Neural progenitor cell (in vitro differentiated cells): ENCODE measurements around the gene TMEM62. TPM values are rescaled to one million over a fixed set of nuclear protein-coding genes. Genes with fewer than 3 reads are reported as not detected.

Experiments used
- DNase-seq: peaks from one replicate; pipeline ENCODE4 v3.0.0-alpha.2; 2016; ENCODE audit warnings: low spot score
- H2AFZ ChIP-seq: fragments of 200-600 bp; sonication (generic); replicated peaks from 2 replicates; pipeline ENCODE4 v1.6.1; 2016; ENCODE audit warnings: antibody characterized with exemption
- H3F3A ChIP-seq: fragments of 200-600 bp; sonication (generic); 2 replicates; pipeline ENCODE4 v1.6.1; 2016; ENCODE audit warnings: antibody characterized with exemption, low read depth
- H3K27ac ChIP-seq: fragments of 200-600 bp; sonication (generic); 2 replicates; pipeline ENCODE4 v1.5.1; 2016; ENCODE audit warnings: mild to moderate bottlenecking
- H3K27me3 ChIP-seq: fragments of 200-600 bp; sonication (generic); 2 replicates; pipeline ENCODE4 v1.6.1; 2016; ENCODE audit warnings: mild to moderate bottlenecking, moderate library complexity
- H3K36me3 ChIP-seq: fragments of 200-600 bp; sonication (generic); 2 replicates; pipeline ENCODE4 v1.5.1; 2016
- H3K4me1 ChIP-seq: fragments of 200-600 bp; sonication (generic); 2 replicates; pipeline ENCODE4 v1.6.1; 2016; ENCODE audit warnings: mixed run types
- H3K4me2 ChIP-seq: fragments of 200-600 bp; sonication (generic); 2 replicates; pipeline ENCODE4 v1.6.1; 2016
- H3K4me3 ChIP-seq: fragments of 200-600 bp; sonication (generic); 2 replicates; pipeline ENCODE4 v1.5.1; 2016
- H3K79me2 ChIP-seq: fragments of 200-600 bp; sonication (generic); 2 replicates; pipeline ENCODE4 v1.6.1; 2016; ENCODE audit warnings: low read depth
- H3K9ac ChIP-seq: fragments of 200-600 bp; sonication (generic); 2 replicates; pipeline ENCODE4 v1.6.1; 2016
- H3K9me3 ChIP-seq: fragments of 200-600 bp; sonication (generic); 2 replicates; pipeline ENCODE4 v1.5.1; 2016; ENCODE audit warnings: low read depth
- H4K20me1 ChIP-seq: fragments of 200-600 bp; sonication (generic); 2 replicates; pipeline ENCODE4 v1.6.1; 2016; ENCODE audit warnings: low read depth
- H3K27ac Mint-ChIP-seq: 3 replicates; pipeline ENCODE4 v1.8.0; 2021; ENCODE audit warnings: mixed read lengths
- H3K27me3 Mint-ChIP-seq: 2 replicates; pipeline ENCODE4 v1.8.0; 2022; ENCODE audit warnings: low read depth, mild to moderate bottlenecking, inconsistent platforms, moderate library complexity, mixed read lengths; ENCODE audit not compliant: insufficient read depth
- H3K36me3 Mint-ChIP-seq: 3 replicates; pipeline ENCODE4 v1.8.0; 2021; ENCODE audit warnings: mixed read lengths
- H3K4me1 Mint-ChIP-seq: 3 replicates; pipeline ENCODE4 v1.8.0; 2021; ENCODE audit warnings: mixed read lengths
- H3K4me3 Mint-ChIP-seq: 3 replicates; pipeline ENCODE4 v1.8.0; 2021; ENCODE audit warnings: mild to moderate bottlenecking, moderate library complexity, mixed read lengths
- H3K9me3 Mint-ChIP-seq: 3 replicates; pipeline ENCODE4 v1.8.0; 2020; ENCODE audit warnings: mixed read lengths
- EZH2 ChIP-seq: fragments of 200-600 bp; sonication (generic); IDR thresholded peaks from 2 replicates; pipeline ENCODE4 v1.6.1; 2017; ENCODE audit warnings: antibody characterized with exemption, mild to moderate bottlenecking, moderate library complexity
- EZH2phosphoT487 ChIP-seq: fragments of 200-600 bp; sonication (generic); IDR thresholded peaks from 2 replicates; pipeline ENCODE4 v1.6.1; 2017; ENCODE audit warnings: antibody characterized with exemption
- total RNA-seq: library from RNA; depleted of rRNA; stranded (reverse); fragments of >200 nt; gene quantifications from 2 replicates; pipeline ENCODE4 v1.2.3, GENCODE V29; 2015; ENCODE audit warnings: low replicate concordance
- TF ChIP-seq, protein P1 (sequence below): fragments of 200-600 bp; sonication (generic); IDR thresholded peaks from 2 replicates; pipeline ENCODE4 v1.5.1; 2017; ENCODE audit warnings: antibody characterized with exemption, mild to moderate bottlenecking

TMEM62 gene
- total RNA-seq, 1 donor from 2014 or later, result 11.9 TPM

DNA sequence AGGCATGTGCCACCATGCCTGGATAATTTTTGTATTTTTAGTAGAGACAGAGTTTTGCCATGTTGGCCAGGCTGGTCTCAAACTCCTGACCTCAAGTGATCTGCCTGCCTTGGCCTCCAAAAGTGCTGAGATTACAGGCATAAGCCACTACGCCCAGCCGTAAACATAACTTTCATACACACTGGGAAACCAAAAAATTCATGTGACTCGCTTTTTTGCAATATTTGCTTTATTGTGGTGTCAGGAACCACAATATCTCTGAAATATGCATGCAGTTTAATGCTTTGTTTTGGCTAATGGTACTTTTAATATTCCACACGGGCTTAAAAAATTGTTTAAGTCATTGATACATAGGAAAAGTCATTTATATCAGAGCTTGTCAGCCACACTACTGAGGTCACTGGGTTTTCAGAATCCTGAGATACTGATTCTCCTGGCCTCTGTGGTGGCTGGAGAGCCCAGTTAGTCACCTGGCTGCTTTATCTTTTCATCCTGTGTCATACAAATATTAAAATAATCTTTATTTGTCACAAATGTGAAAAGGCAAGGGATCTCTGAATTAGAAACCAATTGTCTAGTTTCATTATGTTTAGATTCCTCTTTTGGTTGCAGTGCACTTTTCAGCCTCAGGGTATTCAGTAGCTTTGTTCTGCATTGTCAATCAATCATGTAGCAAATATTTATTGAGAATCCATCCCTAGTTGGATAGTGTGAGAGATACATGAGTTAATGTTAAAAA, 10.0 kb downstream of the TMEM62 start:
- no peaks in the 10 kb centered on the region for H3K36me3 ChIP-seq
- TF ChIP-seq, protein P1, sequence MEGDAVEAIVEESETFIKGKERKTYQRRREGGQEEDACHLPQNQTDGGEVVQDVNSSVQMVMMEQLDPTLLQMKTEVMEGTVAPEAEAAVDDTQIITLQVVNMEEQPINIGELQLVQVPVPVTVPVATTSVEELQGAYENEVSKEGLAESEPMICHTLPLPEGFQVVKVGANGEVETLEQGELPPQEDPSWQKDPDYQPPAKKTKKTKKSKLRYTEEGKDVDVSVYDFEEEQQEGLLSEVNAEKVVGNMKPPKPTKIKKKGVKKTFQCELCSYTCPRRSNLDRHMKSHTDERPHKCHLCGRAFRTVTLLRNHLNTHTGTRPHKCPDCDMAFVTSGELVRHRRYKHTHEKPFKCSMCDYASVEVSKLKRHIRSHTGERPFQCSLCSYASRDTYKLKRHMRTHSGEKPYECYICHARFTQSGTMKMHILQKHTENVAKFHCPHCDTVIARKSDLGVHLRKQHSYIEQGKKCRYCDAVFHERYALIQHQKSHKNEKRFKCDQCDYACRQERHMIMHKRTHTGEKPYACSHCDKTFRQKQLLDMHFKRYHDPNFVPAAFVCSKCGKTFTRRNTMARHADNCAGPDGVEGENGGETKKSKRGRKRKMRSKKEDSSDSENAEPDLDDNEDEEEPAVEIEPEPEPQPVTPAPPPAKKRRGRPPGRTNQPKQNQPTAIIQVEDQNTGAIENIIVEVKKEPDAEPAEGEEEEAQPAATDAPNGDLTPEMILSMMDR, result no peak
- TF ChIP-seq EZH2phosphoT487 (no peak), EZH2 (no peak)
- no peak for DNase-seq
- H3K4me3 Mint-ChIP-seq, result no peak overlapping the region
- H3K9me3 Mint-ChIP-seq, result no peaks in the 10 kb centered on the region
- no peak overlapping the region for H3K27ac Mint-ChIP-seq
- no peaks in the 10 kb centered on the region for H3K9me3 ChIP-seq
- peaks cover 8% of the 10 kb centered on the region for H3K36me3 Mint-ChIP-seq
- no peaks in the 10 kb centered on the region for H3K27me3 Mint-ChIP-seq
- H3K27me3 ChIP-seq, result no peaks in the 10 kb centered on the region
- no peak overlapping the region for H2AFZ ChIP-seq
- H3K27ac ChIP-seq, result no peak overlapping the region
- H3F3A ChIP-seq, result no peaks in the 10 kb centered on the region
- H3K4me2 ChIP-seq, result no peak overlapping the region
- H3K4me1 ChIP-seq, result no peaks in the 10 kb centered on the region
- H3K9ac ChIP-seq, result no peak overlapping the region
- H4K20me1 ChIP-seq, result no peaks in the 10 kb centered on the region
- no peaks in the 10 kb centered on the region for H3K79me2 ChIP-seq
- H3K4me3 ChIP-seq, result no peak overlapping the region
- no peaks in the 10 kb centered on the region for H3K4me1 Mint-ChIP-seq

DNA sequence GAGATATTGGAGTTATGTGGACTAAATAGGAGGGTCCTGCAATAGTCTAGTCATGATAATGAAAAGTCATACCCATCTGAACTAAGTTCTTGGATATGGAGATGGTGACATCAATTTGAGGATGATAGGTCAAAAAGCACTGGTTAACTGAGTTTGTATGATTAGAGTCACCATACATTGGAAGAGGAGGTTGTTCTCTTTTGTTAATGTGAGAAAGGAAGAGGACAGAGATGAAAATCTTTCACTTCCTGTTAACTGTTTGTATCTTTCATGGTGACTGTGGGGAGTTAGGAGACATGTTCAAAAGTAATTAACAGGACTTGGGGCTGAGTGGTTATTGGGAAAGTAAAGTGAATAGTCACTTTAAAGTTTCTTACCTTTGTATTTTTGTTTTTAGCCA, 11.1 kb downstream of the TMEM62 start:
- H3K27me3 ChIP-seq, result no peaks in the 10 kb centered on the region
- H3K9me3 ChIP-seq, result no peaks in the 10 kb centered on the region
- Mint-ChIP-seq H3K27ac (no peak overlapping the region), H3K9me3 (no peaks in the 10 kb centered on the region), H3K4me1 (no peaks in the 10 kb centered on the region), H3K36me3 (peaks cover 5% of the 10 kb centered on the region), H3K27me3 (no peaks in the 10 kb centered on the region), H3K4me3 (no peak overlapping the region)
- DNase-seq, result no peak
- no peak overlapping the region for H3K27ac ChIP-seq
- no peak overlapping the region for H3K4me3 ChIP-seq
- no peak for TF ChIP-seq EZH2phosphoT487
- TF ChIP-seq EZH2, result no peak
- TF ChIP-seq, protein P1, result no peak
- no peaks in the 10 kb centered on the region for H3K79me2 ChIP-seq
- no peak overlapping the region for H3K9ac ChIP-seq
- H3K36me3 ChIP-seq, result no peaks in the 10 kb centered on the region
- H3K4me1 ChIP-seq, result no peaks in the 10 kb centered on the region
- H4K20me1 ChIP-seq, result no peaks in the 10 kb centered on the region
- no peak overlapping the region for H3K4me2 ChIP-seq
- H3F3A ChIP-seq, result no peaks in the 10 kb centered on the region
- H2AFZ ChIP-seq, result no peak overlapping the region

DNA sequence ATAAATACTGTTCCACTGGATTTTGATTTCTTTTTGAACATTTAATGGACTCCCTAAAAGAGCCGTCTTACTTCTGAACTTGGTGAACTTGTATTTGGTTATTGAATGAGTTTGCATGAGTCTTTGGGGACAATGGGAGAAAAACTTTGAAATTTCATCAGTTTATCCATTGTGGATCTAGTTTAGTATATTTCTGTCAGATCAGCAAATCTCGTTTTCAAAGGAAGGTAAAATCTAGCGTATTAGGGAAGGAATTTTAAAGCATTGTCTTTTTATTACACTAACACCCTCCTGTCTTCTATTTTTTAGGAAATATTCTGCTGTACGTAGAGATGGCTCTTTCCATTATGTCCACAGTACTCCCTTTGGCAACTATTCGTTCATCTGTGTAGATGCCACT, 12.8 kb downstream of the TMEM62 start:
- H3K4me1 ChIP-seq, result no peaks in the 10 kb centered on the region
- H3K4me3 ChIP-seq, result no peak overlapping the region
- TF ChIP-seq EZH2, result no peak
- TF ChIP-seq, protein P1, result no peak
- no peak for TF ChIP-seq EZH2phosphoT487
- no peak overlapping the region for H3K27ac Mint-ChIP-seq
- no peak overlapping the region for H3K27ac ChIP-seq
- no peaks in the 10 kb centered on the region for H3K27me3 ChIP-seq
- no peaks in the 10 kb centered on the region for H3K27me3 Mint-ChIP-seq
- H3K4me1 Mint-ChIP-seq, result no peaks in the 10 kb centered on the region
- H2AFZ ChIP-seq, result no peak overlapping the region
- H3K4me3 Mint-ChIP-seq, result no peak overlapping the region
- no peaks in the 10 kb centered on the region for H3K9me3 ChIP-seq
- no peaks in the 10 kb centered on the region for H3K9me3 Mint-ChIP-seq
- no peaks in the 10 kb centered on the region for H3K79me2 ChIP-seq
- H3F3A ChIP-seq, result no peaks in the 10 kb centered on the region
- H3K9ac ChIP-seq, result no peak overlapping the region
- no peaks in the 10 kb centered on the region for H3K36me3 Mint-ChIP-seq
- no peaks in the 10 kb centered on the region for H3K36me3 ChIP-seq
- H3K4me2 ChIP-seq, result no peak overlapping the region
- DNase-seq, result no peak
- H4K20me1 ChIP-seq, result no peaks in the 10 kb centered on the region
